Neutrophil (primary cell): ENCODE results near the gene RABL6.
"Not testable (repeated sequence)": the region's sequence is repeated elsewhere in the genome, so short reads cannot be mapped to it uniquely, and the experiment has no call there.

Experiments used
- H3K27ac ChIP-seq: fragments of 200-600 bp; sonication (generic); 2 replicates; pipeline ENCODE4 v1.5.1; 2016; ENCODE audit warnings: mild to moderate bottlenecking, moderate library complexity
- H3K27me3 ChIP-seq: fragments of 200-600 bp; sonication (generic); 2 replicates; pipeline ENCODE4 v1.6.0; 2016; ENCODE audit warnings: mild to moderate bottlenecking
- H3K36me3 ChIP-seq: fragments of 200-600 bp; sonication (generic); 2 replicates; pipeline ENCODE4 v1.5.1; 2017
- H3K4me1 ChIP-seq, 2 experiments: fragments of 200-600 bp in 1 of 2; sonication (generic) in 1 of 2; 1 replicate in 1 of 2; 2 replicates in 1 of 2; pipeline versions ENCODE4 v1.5.1 to v1.6.1; 2013 to 2016; ENCODE audit warnings: low read depth in 1 of 2, low read length in 1 of 2, mild to moderate bottlenecking in 1 of 2, moderate library complexity in 1 of 2; ENCODE audit not compliant: control insufficient read depth in 1 of 2, insufficient read depth in 1 of 2
- H3K4me3 ChIP-seq, 2 experiments: fragments of 200-600 bp in 1 of 2; sonication (generic) in 1 of 2; 1 replicate in 1 of 2; 2 replicates in 1 of 2; pipeline ENCODE4 v1.5.1; 2013 to 2016; ENCODE audit warnings: low read depth in 1 of 2, low read length in 1 of 2, mild to moderate bottlenecking in 1 of 2, moderate library complexity in 1 of 2
- H3K9me3 ChIP-seq: fragments of 200-600 bp; sonication (generic); 2 replicates; pipeline ENCODE4 v1.5.1; 2016
- TF ChIP-seq, protein P1 (sequence below): fragments of 200-600 bp; sonication (generic); IDR thresholded peaks from 2 replicates; pipeline ENCODE4 v1.5.1; 2016; ENCODE audit warnings: antibody characterized with exemption

RABL6 gene

GRCh38 chr9:136782452-136782851 lies 25.3 kb upstream of the RABL6 start:
- H3K4me1 ChIP-seq: peaks cover 0 to 1% of the 10 kb centered on the region in 2 experiments
- no peak overlapping the region for H3K4me3 ChIP-seq
- H3K9me3 ChIP-seq: no peaks in the 10 kb centered on the region
- peaks cover 15% of the 10 kb centered on the region for H3K27me3 ChIP-seq
- no peak overlapping the region for H3K27ac ChIP-seq
- H3K36me3 ChIP-seq: no peaks in the 10 kb centered on the region
- TF ChIP-seq, protein P1, sequence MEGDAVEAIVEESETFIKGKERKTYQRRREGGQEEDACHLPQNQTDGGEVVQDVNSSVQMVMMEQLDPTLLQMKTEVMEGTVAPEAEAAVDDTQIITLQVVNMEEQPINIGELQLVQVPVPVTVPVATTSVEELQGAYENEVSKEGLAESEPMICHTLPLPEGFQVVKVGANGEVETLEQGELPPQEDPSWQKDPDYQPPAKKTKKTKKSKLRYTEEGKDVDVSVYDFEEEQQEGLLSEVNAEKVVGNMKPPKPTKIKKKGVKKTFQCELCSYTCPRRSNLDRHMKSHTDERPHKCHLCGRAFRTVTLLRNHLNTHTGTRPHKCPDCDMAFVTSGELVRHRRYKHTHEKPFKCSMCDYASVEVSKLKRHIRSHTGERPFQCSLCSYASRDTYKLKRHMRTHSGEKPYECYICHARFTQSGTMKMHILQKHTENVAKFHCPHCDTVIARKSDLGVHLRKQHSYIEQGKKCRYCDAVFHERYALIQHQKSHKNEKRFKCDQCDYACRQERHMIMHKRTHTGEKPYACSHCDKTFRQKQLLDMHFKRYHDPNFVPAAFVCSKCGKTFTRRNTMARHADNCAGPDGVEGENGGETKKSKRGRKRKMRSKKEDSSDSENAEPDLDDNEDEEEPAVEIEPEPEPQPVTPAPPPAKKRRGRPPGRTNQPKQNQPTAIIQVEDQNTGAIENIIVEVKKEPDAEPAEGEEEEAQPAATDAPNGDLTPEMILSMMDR: no peak

GRCh38 chr9:136784249-136784996 lies 23.3 kb upstream of the RABL6 start:
- Histone ChIP-seq H3K4me3 (no peak overlapping the region), H3K36me3 (no peaks in the 10 kb centered on the region), H3K27me3 (no peaks in the 10 kb centered on the region), H3K27ac (no peak overlapping the region), H3K4me1 (peaks cover 0 to 6% of the 10 kb centered on the region in 2 experiments), H3K9me3 (no peaks in the 10 kb centered on the region)
- TF ChIP-seq, protein P1: peak; percentile 11

DNA sequence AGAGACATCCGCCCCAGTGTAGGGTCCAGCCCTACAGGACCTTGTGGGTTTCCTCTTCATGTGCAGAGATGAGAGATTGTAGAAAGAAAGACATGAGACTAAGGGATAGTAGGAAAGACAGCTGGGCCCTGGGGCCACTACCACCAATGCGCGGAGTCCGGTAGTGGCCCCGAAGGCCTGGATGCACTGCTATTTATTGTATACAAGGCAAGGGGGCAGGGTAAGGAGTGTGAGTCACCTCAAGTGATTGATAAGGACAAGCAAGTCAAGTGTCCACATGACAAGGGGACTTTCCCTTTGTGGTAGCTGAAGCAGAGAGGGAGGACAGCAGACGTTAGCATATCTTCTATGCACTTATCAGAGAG lies 22.8 kb upstream of the RABL6 start:
- no peaks in the 10 kb centered on the region for H3K27me3 ChIP-seq
- TF ChIP-seq, protein P1: no peak

GRCh38 chr9:136785565-136786355 lies 22.0 kb upstream of the RABL6 start:
- H3K27ac ChIP-seq, H3K4me3 ChIP-seq, H3K27me3 ChIP-seq, H3K9me3 ChIP-seq, H3K36me3 ChIP-seq: not testable (repeated sequence)
- peaks cover 5 to 13% of the 10 kb centered on the region in 2 experiments for H3K4me1 ChIP-seq

More for the DNA sequence above, 22.8 kb upstream of the RABL6 start:
- Histone ChIP-seq H3K27ac (no peak overlapping the region), H3K9me3 (no peaks in the 10 kb centered on the region), H3K36me3 (no peaks in the 10 kb centered on the region), H3K4me3 (no peak overlapping the region), H3K4me1 (peaks cover 0 to 6% of the 10 kb centered on the region in 2 experiments)

GRCh38 chr9:136786451-136786850 lies 21.3 kb upstream of the RABL6 start:
- TF ChIP-seq, protein P1: no peak
- Histone ChIP-seq H3K4me1 (peaks cover 6 to 17% of the 10 kb centered on the region in 2 experiments), H3K9me3 (no peaks in the 10 kb centered on the region), H3K4me3 (no peak overlapping the region), H3K36me3 (no peaks in the 10 kb centered on the region), H3K27me3 (no peaks in the 10 kb centered on the region), H3K27ac (no peak overlapping the region)

- not testable (repeated sequence) for H3K27me3 ChIP-seq, H3K27ac ChIP-seq, H3K9me3 ChIP-seq, H3K4me3 ChIP-seq, H3K36me3 ChIP-seq
- peaks cover 11 to 23% of the 10 kb centered on the region in 2 experiments for H3K4me1 ChIP-seq
These were observed 20.8 kb upstream of the RABL6 start for GRCh38 chr9:136786983-136787382.
